ENCODE results near the gene EIF1AD.

DNA sequence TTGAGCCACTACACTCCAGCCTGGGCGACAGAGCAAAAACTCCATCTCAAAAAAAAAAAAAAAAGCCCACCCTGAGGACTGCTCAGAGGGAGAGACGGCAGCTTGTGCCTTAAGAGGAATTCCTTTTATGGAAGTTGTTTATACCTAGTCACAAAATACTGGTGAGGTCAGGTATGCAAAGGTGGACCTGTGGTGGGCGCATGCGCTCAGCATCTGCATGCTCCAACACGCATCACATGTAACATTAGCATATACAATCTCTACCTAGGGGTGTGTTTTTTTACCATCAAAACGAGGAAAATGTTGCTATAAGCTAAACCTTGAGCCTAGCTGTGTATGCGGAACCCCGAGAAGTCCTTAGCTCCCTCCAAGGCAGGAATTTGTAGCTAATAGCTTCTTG is 47.2 kb downstream of the EIF1AD start:
- TF ChIP-seq POLR2A (IDR thresholded peaks at IDR 0.05) = no peak
- TF ChIP-seq, protein P1, sequence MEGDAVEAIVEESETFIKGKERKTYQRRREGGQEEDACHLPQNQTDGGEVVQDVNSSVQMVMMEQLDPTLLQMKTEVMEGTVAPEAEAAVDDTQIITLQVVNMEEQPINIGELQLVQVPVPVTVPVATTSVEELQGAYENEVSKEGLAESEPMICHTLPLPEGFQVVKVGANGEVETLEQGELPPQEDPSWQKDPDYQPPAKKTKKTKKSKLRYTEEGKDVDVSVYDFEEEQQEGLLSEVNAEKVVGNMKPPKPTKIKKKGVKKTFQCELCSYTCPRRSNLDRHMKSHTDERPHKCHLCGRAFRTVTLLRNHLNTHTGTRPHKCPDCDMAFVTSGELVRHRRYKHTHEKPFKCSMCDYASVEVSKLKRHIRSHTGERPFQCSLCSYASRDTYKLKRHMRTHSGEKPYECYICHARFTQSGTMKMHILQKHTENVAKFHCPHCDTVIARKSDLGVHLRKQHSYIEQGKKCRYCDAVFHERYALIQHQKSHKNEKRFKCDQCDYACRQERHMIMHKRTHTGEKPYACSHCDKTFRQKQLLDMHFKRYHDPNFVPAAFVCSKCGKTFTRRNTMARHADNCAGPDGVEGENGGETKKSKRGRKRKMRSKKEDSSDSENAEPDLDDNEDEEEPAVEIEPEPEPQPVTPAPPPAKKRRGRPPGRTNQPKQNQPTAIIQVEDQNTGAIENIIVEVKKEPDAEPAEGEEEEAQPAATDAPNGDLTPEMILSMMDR (IDR thresholded peaks at IDR 0.05) = no peak
